ENCODE data around the gene BTBD18. TPM values are rescaled to one million over a fixed set of nuclear protein-coding genes. Genes with fewer than 3 reads are reported as not detected.
"Not testable (repeated sequence)": the region's sequence is repeated elsewhere in the genome, so short reads cannot be mapped to it uniquely, and the experiment has no call there.

The BTBD18 gene
- total and polyA plus RNA-seq, 12 donors: not detected

DNA sequence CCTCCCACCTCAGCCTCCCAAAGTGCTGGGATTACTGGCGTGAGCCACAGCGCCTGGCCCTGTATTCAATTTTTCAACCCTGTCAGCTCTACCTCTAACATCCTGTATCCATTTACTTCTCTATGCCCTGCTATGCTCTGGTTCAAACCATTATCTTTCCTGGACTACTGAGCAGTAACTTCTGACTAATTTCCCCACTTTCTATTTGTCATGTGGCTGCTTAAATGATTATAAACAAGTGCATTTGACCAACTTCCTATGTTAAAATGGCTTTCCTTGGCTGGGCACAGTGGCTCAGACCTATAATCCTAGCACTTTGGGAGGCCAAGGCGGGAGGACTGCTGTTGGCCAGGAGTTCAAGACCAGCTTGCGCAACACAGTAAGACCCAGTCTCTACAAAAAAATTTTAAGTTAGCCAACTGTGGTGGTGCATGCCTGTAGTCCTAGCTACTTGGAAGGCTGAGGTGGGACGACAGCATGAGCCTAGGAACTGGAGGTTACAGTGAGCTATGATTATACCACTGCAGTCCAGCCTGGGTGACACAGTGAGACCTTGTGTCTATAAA lies 41.7 kb downstream of the BTBD18 start:
- Histone ChIP-seq H3K36me3 (peaks cover 0 to 43% (median 2%) of the 10 kb centered on the region in 9 donors), H3K27me3 (no peaks in the 10 kb centered on the region), H3K9me3 (no peaks in the 10 kb centered on the region), H3K4me3 (no peak overlapping the region), H3K27ac (no peak overlapping the region), H3K4me1 (peaks cover 7 to 50% (median 33%) of the 10 kb centered on the region in 9 donors)
- ATAC-seq (no peak), DNase-seq (no peak)
- intact Hi-C loops (cut with DNase I): loop anchor here in 4 of 10 donors (5.0 kb wide), 2 partner anchors 38 to 43 kb away; partner anchors contain the start of gene ZDHHC5 (in 3 of the 4)
- TF ChIP-seq, protein P1, sequence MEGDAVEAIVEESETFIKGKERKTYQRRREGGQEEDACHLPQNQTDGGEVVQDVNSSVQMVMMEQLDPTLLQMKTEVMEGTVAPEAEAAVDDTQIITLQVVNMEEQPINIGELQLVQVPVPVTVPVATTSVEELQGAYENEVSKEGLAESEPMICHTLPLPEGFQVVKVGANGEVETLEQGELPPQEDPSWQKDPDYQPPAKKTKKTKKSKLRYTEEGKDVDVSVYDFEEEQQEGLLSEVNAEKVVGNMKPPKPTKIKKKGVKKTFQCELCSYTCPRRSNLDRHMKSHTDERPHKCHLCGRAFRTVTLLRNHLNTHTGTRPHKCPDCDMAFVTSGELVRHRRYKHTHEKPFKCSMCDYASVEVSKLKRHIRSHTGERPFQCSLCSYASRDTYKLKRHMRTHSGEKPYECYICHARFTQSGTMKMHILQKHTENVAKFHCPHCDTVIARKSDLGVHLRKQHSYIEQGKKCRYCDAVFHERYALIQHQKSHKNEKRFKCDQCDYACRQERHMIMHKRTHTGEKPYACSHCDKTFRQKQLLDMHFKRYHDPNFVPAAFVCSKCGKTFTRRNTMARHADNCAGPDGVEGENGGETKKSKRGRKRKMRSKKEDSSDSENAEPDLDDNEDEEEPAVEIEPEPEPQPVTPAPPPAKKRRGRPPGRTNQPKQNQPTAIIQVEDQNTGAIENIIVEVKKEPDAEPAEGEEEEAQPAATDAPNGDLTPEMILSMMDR (IDR thresholded peaks at IDR 0.05): no peak
- 93 to 97% methylated on average over 5 of the region's 5 CpGs for whole genome bisulfite sequencing, 2 donors

DNA sequence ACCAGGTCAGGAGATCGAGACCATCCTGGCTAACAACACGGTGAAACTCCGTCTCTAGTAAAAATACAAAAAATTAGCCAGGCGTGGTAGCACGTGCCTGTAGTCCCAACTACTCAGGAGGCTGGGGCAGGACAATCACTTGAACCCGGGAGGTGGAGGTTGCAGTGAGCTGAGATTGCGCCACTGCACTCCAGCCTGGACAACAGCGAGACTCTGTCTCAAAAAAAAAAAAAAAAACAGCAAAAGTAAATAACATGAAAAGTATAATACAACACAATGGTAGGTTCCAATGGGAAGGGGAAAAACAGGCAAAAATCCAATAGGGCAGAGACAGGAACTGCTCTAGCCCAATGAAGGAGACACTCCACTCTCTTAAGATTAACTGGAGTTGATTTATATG lies 46.2 kb downstream of the BTBD18 start:
- 91 to 95% methylated on average over 8 of the region's 8 CpGs for WGBS, 2 donors
- H3K9me3 ChIP-seq, H3K27ac ChIP-seq, H3K4me3 ChIP-seq, DNase-seq, H3K27me3 ChIP-seq, ATAC-seq: not testable (repeated sequence)
- Histone ChIP-seq H3K4me1 (peaks cover 0 to 19% (median 2%) of the 10 kb centered on the region in 9 donors), H3K36me3 (peaks cover 0 to 88% (median 18%) of the 10 kb centered on the region in 9 donors)
- intact Hi-C loops (cut with DNase I): loop anchor here in 1 of 10 donors (5.0 kb wide), 1 partner anchor 33 kb away; no protein-coding TSS in a partner anchor

DNA sequence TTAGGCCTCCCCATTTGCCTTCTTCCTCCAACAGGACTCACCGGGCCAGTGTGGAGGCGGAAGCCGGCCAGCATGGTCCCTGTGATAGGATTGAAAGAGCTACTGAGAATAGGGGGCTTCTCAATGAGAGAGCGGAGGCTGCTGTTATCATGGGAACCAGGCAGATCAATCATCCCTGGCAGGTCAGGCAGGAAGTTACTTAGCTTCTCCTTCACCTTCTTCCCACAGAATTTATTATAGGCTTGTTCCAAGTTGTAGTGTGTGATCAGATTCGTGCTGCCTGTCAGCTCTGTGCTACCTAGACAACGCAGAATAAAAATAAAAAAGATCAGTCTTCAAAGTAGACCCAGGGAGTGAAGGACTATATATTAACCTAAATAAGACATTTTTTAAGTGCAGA lies 46.7 kb downstream of the BTBD18 start:
- ATAC-seq (no peak), DNase-seq (no peak)
- intact Hi-C loops (cut with DNase I): loop anchor here in 1 of 10 donors (5.0 kb wide), 1 partner anchor 33 kb away; no protein-coding TSS in a partner anchor
- Histone ChIP-seq H3K27ac (no peak overlapping the region), H3K4me1 (peaks cover 0 to 14% (median 0%) of the 10 kb centered on the region in 9 donors), H3K36me3 (peaks cover 0 to 93% (median 20%) of the 10 kb centered on the region in 9 donors), H3K27me3 (no peaks in the 10 kb centered on the region), H3K9me3 (no peaks in the 10 kb centered on the region), H3K4me3 (no peak overlapping the region)
- TF ChIP-seq, protein P1 (IDR thresholded peaks at IDR 0.05): no peak
- WGBS, 2 donors: 89% methylated on average over 6 of the region's 6 CpGs

DNA sequence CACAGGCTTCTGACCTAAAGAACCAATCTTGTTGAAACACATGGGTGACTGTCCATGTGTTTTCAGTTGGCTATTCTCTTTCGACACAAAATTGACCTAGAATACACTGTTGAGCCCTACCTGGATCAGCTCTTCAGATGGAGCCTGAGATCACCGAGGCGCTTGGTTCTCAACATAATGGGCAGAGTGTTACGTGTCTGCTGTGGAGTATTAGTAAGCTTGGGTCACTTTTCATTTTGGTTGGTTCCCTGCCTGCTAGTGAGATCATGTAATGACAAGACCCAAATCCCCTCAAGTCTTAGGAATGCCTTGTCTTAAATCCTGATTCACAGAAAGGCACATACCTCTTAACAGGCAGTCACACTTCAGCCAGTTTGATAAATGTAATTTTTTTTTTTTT lies 48.3 kb downstream of the BTBD18 start:
- TF ChIP-seq, protein P1 (IDR thresholded peaks at IDR 0.05): no peak
- Histone ChIP-seq H3K36me3 (peaks cover 0 to 98% (median 33%) of the 10 kb centered on the region in 9 donors), H3K27ac (no peak overlapping the region), H3K9me3 (no peaks in the 10 kb centered on the region), H3K27me3 (no peaks in the 10 kb centered on the region), H3K4me1 (peaks cover 0 to 8% (median 0%) of the 10 kb centered on the region in 9 donors), H3K4me3 (no peak overlapping the region)
- DNase-seq (no peak), ATAC-seq (no peak)
- WGBS, 2 donors: 95% methylated on average over 4 of the region's 4 CpGs
- intact Hi-C loops (cut with DNase I): no loop called here

DNA sequence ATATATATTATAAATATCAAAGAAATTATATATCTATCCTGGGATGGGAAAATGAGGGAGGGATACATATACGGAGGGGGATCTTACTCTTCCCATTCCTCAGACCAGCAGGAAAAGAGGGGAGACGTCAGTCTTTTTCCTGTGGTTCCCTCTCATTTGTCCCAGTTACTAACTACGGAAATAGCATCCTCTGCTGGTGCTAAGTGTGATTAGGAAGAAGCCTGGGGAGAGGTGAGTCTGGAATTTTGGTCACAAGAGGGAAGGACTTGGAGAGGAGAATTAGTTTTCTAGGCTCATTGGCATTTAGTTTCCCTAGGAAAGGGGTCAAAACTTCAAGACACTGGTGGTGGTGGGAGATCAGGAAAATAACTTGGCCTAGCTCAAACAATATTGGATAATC lies 51.2 kb downstream of the BTBD18 start:
- TF ChIP-seq, protein P1 (IDR thresholded peaks at IDR 0.05): no peak
- ATAC-seq: no peak
- H3K36me3 ChIP-seq: peaks cover 0 to 100% (median 57%) of the 10 kb centered on the region in 9 donors

More for the DNA sequence above, 51.2 kb downstream of the BTBD18 start:
- Histone ChIP-seq H3K27ac (no peak overlapping the region), H3K27me3 (no peaks in the 10 kb centered on the region), H3K4me1 (no peaks in the 10 kb centered on the region), H3K4me3 (no peak overlapping the region), H3K9me3 (no peaks in the 10 kb centered on the region)
- WGBS, 2 donors: 56 to 71% methylated on average over 3 of the region's 3 CpGs
- intact Hi-C loops (cut with DNase I): no loop called here
- DNase-seq: no peak

Measured in heart right ventricle (tissue), 16 donors.